ENCODE results near the gene NFATC2. TPM values are rescaled to one million over a fixed set of nuclear protein-coding genes. Genes with fewer than 3 reads are reported as not detected.

The NFATC2 gene
- polyA plus RNA-seq, 1 of the 3 experiments (the other 2 are of a cell fraction) = 0.36 TPM

- Histone ChIP-seq H3K4me3 (ENCODE audit: low read depth in 2 of 2, low read length in 1 of 2) (no peak overlapping the region), H3K79me2 (ENCODE audit: insufficient read depth) (no peaks in the 10 kb centered on the region), H4K20me1 (ENCODE audit: insufficient read depth) (no peaks in the 10 kb centered on the region), H3K36me3 (replicated peaks in 1 of 2; ENCODE audit: control insufficient read depth in 1 of 2, insufficient read depth in 2 of 2, low read length in 1 of 2) (no peaks in the 10 kb centered on the region), H3K27ac (ENCODE audit: low read depth in 2 of 2, low read length in 1 of 2) (peak overlapping the region in 1 of 2 experiments; percentile 87; a peak in 2 of 4 replicates), H3K4me1 (ENCODE audit: control insufficient read depth in 1 of 2, insufficient read depth in 2 of 2, low read depth in 1 of 2, low read length in 1 of 2) (peaks cover 0 to 22% of the 10 kb centered on the region in 2 experiments; a peak in 2 of 4 replicates), H3K9me2 (no peaks in the 10 kb centered on the region), H3F3A (replicated peaks; ENCODE audit: insufficient read depth) (peaks cover 24% of the 10 kb centered on the region), H3K27me3 (ENCODE audit: insufficient read depth) (no peaks in the 10 kb centered on the region), H3K9me3 (no peaks in the 10 kb centered on the region), H2AFZ (ENCODE audit: low read depth) (peak overlapping the region; percentile 17; the same call in 1 of the 2 replicates), H3K9ac (peak overlapping the region; percentile 16; the same call in 1 of the 2 replicates), H3K4me2 (peak overlapping the region; percentile 14; the same call in 1 of the 2 replicates)
- ChIA-PET POLR2A (no interaction called here), CTCF (interaction anchor here (0.8 to 4.2 kb wide), 5 partner anchors 10 to 373 kb away, joined by 3 to 16 read pairs (median 12); no protein-coding TSS in a partner anchor)
- DNase-seq = no peak
- TF ChIP-seq TEAD4 (IDR thresholded peaks at IDR 0.05; ENCODE audit: borderline replicate concordance, insufficient read depth) = no peak
- TF ChIP-seq TAF1 (IDR thresholded peaks at IDR 0.05; ENCODE audit: borderline replicate concordance, low read depth, low read length) = no peak
- no peak for TF ChIP-seq TCF12 (IDR thresholded peaks at IDR 0.05)
- no peak for TF ChIP-seq FOXM1 (IDR thresholded peaks at IDR 0.05; ENCODE audit: low read depth)
- no peak for TF ChIP-seq FOSL2 (IDR thresholded peaks at IDR 0.05; ENCODE audit: borderline replicate concordance, low read depth)
- no peak for TF ChIP-seq USF1 (IDR thresholded peaks at IDR 0.05; ENCODE audit: borderline replicate concordance, low read depth)
- no peak for TF ChIP-seq JUND (IDR thresholded peaks at IDR 0.05)
- no peak for TF ChIP-seq NFIC (IDR thresholded peaks at IDR 0.05; ENCODE audit: borderline replicate concordance)
- no peak for TF ChIP-seq GATA2 (CRISPR knock-in tag; IDR thresholded peaks at IDR 0.05)
- TF ChIP-seq POLR2AphosphoS5 (IDR thresholded peaks at IDR 0.05; ENCODE audit: low read depth, low read length) = no peak
- no peak for TF ChIP-seq ZBTB33 (IDR thresholded peaks at IDR 0.05; ENCODE audit: borderline replicate concordance, low read depth)
- TF ChIP-seq CTCF (IDR thresholded peaks at IDR 0.05) = no peak
- WGBS (ENCODE audit: low lambda C conversion rate) = 24% methylated on average over 3 of the region's 7 CpGs
These were observed 187.7 kb downstream of the NFATC2 start for GRCh38 chr20:51354769-51355319.
